HepG2 (cell line): ENCODE measurements around the gene HAS3.

ENCODE experiments used
- CREB1 ChIP-seq, 2 experiments: fragments of 450-650 bp in 1 of 2; IDR thresholded peaks; 2 replicates each; pipeline ENCODE4 v1.6.1; 2016 to 2017; ENCODE audit warnings: control low read depth in 1 of 2, mild to moderate bottlenecking in 1 of 2, missing compliant biosample characterization in 1 of 2, missing genetic modification characterization in 1 of 2
- TP53 ChIP-seq: sonication (generic); formaldehyde crosslinking; conservative IDR thresholded peaks from 2 replicates; pipeline ENCODE4 v1.4.0; 2020; ENCODE audit warnings: missing genetic modification reagents
- TF ChIP-seq, protein P1 (sequence below): sonication (generic); formaldehyde crosslinking; IDR thresholded peaks from 2 replicates; pipeline ENCODE4 v1.4.0; 2020; ENCODE audit warnings: low read depth, mild to moderate bottlenecking, missing genetic modification reagents

DNA sequence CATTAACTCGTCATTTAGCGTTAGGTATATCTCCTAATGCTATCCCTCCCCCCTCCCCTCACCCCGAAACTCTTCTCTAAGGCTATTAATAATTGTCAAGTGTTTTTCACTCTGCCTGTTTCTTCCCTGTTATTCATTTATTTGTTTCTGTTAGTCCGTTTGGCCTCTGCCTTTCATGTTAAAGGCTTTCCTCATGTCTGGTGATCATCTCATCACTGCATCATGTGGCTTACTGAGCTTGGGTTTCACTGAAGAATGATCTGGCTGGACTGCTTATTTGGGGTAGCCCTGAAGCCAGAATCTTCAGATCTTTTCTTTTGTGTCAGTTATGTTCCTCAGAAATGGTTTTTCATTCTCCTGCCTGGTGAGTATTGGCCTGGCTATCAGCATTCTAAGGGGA lies 36.5 kb downstream of the HAS3 start:
- TF ChIP-seq CREB1 (IDR thresholded peaks at IDR 0.05) (no peak), CREB1 (CRISPR knock-in tag; IDR thresholded peaks at IDR 0.05) (no peak), TP53 (CRISPR knock-in tag) (no peak)
- TF ChIP-seq, protein P1, sequence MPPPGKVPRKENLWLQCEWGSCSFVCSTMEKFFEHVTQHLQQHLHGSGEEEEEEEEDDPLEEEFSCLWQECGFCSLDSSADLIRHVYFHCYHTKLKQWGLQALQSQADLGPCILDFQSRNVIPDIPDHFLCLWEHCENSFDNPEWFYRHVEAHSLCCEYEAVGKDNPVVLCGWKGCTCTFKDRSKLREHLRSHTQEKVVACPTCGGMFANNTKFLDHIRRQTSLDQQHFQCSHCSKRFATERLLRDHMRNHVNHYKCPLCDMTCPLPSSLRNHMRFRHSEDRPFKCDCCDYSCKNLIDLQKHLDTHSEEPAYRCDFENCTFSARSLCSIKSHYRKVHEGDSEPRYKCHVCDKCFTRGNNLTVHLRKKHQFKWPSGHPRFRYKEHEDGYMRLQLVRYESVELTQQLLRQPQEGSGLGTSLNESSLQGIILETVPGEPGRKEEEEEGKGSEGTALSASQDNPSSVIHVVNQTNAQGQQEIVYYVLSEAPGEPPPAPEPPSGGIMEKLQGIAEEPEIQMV (CRISPR knock-in tag), result no peak
